Measurements from ENCODE around the gene TRIM62.

GRCh38 chr1:33128781-33129180, 53.1 kb downstream of the TRIM62 start:
- no peak for TF ChIP-seq POU2F2 (IDR thresholded peaks at IDR 0.05; ENCODE audit: low read depth, low read length)
- no peak for TF ChIP-seq POLR2A (IDR thresholded peaks at IDR 0.05; ENCODE audit: low read depth, low read length)
- no peak for TF ChIP-seq POLR2AphosphoS5 (IDR thresholded peaks at IDR 0.05; ENCODE audit: low read depth, low read length)
- TF ChIP-seq PAX5 (IDR thresholded peaks at IDR 0.05; ENCODE audit: insufficient read depth, low read length, severe bottlenecking): no peak
- no peak for TF ChIP-seq TAF1 (IDR thresholded peaks at IDR 0.05; ENCODE audit: low read depth, low read length)

All from GM12891 (cell line).